Spinal cord (tissue), 10 donors: ENCODE measurements around the gene COL8A1. TPM values are rescaled to one million over a fixed set of nuclear protein-coding genes. Genes with fewer than 3 reads are reported as not detected.

Source experiments
- DNase-seq, 6 donors: peaks; one replicate each; pipeline versions ENCODE4 v3.0.0 to v3.0.0-alpha.2; 2013 to 2015; ENCODE audit warnings: low spot score in 6 of 6, low read depth in 4 of 6
- H3K27ac ChIP-seq: one replicate; pipeline ENCODE4 v1.5.1; 2013; ENCODE audit warnings: low read depth, low read length, control low read depth
- H3K27me3 ChIP-seq: one replicate; pipeline ENCODE4 v1.6.1; 2013; ENCODE audit warnings: low read length; ENCODE audit not compliant: control insufficient read depth, insufficient read depth
- H3K36me3 ChIP-seq: one replicate; pipeline ENCODE4 v1.6.1; 2013; ENCODE audit warnings: low read length; ENCODE audit not compliant: control insufficient read depth, insufficient read depth
- H3K4me1 ChIP-seq: one replicate; pipeline ENCODE4 v1.6.1; 2013; ENCODE audit warnings: low read length; ENCODE audit not compliant: control insufficient read depth, insufficient read depth
- H3K4me3 ChIP-seq: one replicate; pipeline ENCODE4 v1.5.1; 2013; ENCODE audit warnings: low read depth, low read length, control low read depth
- H3K9me3 ChIP-seq: one replicate; pipeline ENCODE4 v1.6.1; 2013; ENCODE audit warnings: low read length; ENCODE audit not compliant: control insufficient read depth, insufficient read depth
- WGBS: methylation state at CpG from one replicate; pipeline ENCODE4 v1.1.5; 2013; ENCODE audit warnings: missing lambda C conversion rate; ENCODE audit not compliant: insufficient coverage; 5-methylcytosine and 5-hydroxymethylcytosine counted together
- polyA plus RNA-seq, 2 donors: library from polyadenylated mRNA; unstranded; fragments of 120-200 nt; gene quantifications; one replicate each; pipeline ENCODE4 v1.2.1, GENCODE V29; 2013; ENCODE audit not compliant: insufficient read length in 2 of 2
- total RNA-seq, 2 donors: library from RNA; depleted of rRNA in 1 of 2; stranded (reverse); fragments of 120-200 nt in 1 of 2; fragments of >200 nt in 1 of 2; gene quantifications; one replicate each; pipeline versions ENCODE4 v1.2.3 to v1.2.4, GENCODE V29; 2013 to 2014
- donor health status: healthy.

The COL8A1 gene
- total and polyA plus RNA-seq, 4 donors: 3.4 to 200 (median 110) TPM

DNA sequence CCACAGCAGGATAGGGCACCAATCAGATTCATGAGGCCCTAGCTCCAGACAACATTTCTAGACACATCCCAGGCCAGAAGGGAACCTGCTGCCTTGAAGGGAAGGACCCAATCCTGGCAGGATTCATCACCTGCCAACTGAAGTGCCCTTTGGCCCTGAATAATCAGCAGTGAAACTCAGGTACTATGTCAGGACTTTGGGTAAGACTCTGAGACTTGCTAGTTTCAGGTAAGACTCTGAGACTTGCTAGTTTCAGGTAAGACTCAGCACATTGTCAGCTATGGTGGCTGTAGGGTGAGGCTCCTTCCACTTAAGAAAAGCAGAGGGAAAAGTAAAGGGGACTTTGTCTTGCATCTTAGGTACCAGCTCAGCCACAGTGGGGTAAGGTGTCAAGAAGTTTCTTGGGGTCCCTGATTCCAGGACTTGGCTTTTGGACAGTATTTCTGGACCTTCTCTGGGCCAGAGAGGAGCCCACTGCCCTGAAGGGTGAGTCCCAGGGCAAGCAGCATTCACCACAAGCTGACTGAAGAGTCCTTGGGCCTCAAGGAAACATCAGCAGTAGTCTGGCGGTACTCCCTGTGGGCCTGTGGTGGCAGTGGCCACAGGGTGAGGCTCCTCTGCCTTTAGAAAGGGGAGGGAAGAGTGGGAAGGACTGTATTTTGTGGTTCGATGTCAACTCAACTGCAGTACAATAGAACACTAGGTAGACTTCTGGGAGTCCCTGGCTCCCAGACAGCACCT lies 13.7 kb upstream of the COL8A1 start:
- no peaks in the 10 kb centered on the region for H3K27me3 ChIP-seq
- 86% methylated on average over 1 of the region's 2 CpGs for WGBS

DNA sequence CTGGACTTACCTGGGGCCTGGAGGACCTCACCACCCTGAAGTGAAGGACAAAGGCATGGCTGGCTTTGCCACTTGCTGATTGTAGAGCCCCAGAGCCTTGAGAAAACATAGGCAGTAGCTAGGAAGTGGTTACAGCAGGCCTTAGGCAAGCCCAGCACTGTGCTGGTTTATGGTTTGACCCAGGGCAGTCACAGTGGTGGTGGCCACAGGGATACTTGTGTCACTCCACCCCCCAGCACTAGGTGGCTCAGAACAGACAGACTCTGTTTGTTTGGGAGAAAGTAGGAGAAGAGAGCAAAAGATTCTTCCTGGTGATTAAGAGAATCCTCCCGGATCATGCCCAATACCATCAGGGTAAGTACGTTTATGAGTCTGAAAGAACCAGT lies 13.2 kb upstream of the COL8A1 start:
- Histone ChIP-seq H3K27me3 (no peaks in the 10 kb centered on the region), H3K4me3 (no peak overlapping the region), H3K4me1 (no peaks in the 10 kb centered on the region), H3K27ac (no peak overlapping the region), H3K36me3 (no peaks in the 10 kb centered on the region), H3K9me3 (no peaks in the 10 kb centered on the region)
- 88% methylated on average over 2 of the region's 2 CpGs for WGBS
- DNase-seq: no peak

More for the DNA sequence above, 13.7 kb upstream of the COL8A1 start:
- H3K27ac ChIP-seq: no peak overlapping the region
- DNase-seq: no peak
- H3K4me1 ChIP-seq: no peaks in the 10 kb centered on the region
- no peak overlapping the region for H3K4me3 ChIP-seq
- no peaks in the 10 kb centered on the region for H3K36me3 ChIP-seq
- no peaks in the 10 kb centered on the region for H3K9me3 ChIP-seq

DNA sequence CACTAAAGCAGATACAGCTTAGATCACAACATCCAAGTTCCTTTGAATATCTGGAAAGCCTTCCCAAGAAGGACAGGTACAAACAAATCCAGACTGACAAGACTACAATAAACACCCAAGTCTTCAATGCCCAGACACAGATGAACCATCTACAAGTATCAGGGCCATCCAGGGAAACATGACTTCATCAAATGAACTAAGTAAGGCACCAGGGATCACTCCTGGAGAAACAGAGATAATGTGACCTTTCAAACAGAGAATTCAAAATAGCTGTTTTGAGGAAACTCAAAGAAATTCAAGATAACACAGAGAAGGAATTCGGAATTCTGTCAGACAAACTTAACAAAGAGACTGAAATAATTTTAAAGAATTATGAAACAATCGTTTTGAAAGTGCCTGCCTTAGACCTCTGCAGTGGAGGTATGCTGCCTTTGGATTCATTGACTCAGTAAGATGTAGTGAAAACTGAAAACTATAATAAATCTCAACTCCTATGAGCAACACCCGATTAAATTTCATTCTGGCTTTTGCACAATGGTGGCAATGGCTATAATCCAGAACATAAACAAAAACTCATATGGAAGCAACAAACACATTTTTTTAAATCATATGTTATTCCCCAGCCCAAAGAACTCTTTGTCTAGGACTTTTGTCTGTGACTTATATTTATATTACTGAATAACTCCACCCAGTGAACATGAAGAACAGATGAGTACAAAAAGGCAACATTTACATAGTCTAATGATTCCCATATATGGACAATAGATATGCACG lies 12.6 kb upstream of the COL8A1 start:
- H3K4me3 ChIP-seq: no peak overlapping the region
- no CpG with 5 or more reads among the region's 4 CpGs for WGBS
- no peak for DNase-seq
- H3K27ac ChIP-seq: no peak overlapping the region
- H3K27me3 ChIP-seq: no peaks in the 10 kb centered on the region
- H3K4me1 ChIP-seq: no peaks in the 10 kb centered on the region
- no peaks in the 10 kb centered on the region for H3K36me3 ChIP-seq
- H3K9me3 ChIP-seq: no peaks in the 10 kb centered on the region

DNA sequence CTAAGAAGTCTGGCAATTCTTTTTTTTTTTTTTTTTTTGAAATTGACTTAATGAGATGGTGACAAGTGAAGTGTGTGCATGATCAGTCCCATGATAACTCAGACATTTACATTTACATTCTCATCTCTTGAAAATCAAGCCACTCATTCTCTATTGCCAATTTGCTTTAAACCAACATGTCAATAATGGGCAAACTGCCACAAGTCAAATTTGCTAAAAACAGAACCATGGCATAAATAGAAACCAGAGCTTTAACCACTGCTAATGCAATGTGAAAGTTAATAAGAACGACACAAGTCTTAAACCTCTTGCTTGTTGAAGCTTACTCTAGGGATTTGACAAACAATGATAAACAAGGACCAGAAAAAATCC lies 12.0 kb upstream of the COL8A1 start:
- Histone ChIP-seq H3K4me1 (no peaks in the 10 kb centered on the region), H3K9me3 (no peaks in the 10 kb centered on the region), H3K4me3 (no peak overlapping the region), H3K27ac (no peak overlapping the region), H3K36me3 (no peaks in the 10 kb centered on the region), H3K27me3 (no peaks in the 10 kb centered on the region)
- no peak for DNase-seq
- WGBS: no CpG with 5 or more reads among the region's 1 CpG

DNA sequence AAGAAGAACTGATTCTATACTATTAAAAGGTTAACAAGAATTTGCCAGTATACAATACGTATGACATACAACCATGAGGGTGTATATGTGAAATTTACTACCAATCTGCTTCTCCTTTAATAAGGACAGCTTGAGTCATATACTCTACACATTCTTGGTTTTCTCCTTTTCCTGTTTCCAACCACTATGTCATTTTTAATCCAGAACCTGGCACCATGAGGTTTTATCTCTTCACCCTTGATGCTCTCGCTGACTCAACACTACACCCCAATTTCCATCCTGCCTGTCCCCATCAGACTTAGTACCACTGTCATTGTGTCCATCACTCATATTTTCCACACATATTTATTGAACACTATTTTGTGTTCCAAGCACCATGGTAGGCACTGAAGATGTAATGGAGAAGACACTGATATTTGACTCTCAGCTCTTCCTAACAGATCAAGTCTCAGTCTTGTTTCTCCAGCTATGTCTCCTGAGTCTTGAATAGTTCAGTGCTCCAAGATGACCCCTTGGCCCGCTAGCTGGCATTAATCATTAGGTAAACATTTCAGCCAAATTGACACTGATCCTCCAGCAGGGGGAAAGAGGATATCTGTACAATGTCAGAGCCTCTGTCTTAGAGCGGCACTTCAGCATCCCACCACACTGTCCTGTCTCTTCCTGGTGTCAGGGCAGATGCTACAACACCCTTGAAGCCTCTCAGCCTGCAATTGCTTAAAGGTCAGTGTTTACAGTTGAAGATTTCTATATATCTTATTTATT lies 11.2 kb upstream of the COL8A1 start:
- Histone ChIP-seq H3K9me3 (no peaks in the 10 kb centered on the region), H3K4me1 (no peaks in the 10 kb centered on the region), H3K27me3 (no peaks in the 10 kb centered on the region), H3K4me3 (no peak overlapping the region), H3K27ac (no peak overlapping the region), H3K36me3 (no peaks in the 10 kb centered on the region)
- WGBS: 100% methylated on average over 1 of the region's 4 CpGs
- no peak for DNase-seq

DNA sequence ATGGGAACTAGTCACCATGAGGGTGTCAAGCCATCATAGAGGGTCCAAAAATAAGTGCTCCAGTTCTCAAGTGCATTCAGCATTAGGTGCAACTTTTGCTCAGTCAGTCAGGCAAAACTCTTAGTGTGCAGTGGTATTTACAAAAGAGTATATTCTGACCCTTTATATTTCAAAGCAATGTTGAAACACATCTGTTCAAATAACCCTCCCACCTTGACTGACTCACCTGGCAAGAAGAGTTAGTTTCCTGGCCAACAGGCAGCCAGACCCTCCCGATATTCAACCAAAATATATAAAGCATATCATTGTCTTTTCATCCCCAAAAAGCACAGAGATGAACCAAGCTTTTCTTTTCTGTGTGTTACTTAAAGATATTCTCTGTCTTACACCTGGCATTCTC lies 7.6 kb upstream of the COL8A1 start:
- no peaks in the 10 kb centered on the region for H3K4me1 ChIP-seq
- peaks cover 12% of the 10 kb centered on the region for H3K27me3 ChIP-seq
- no peaks in the 10 kb centered on the region for H3K36me3 ChIP-seq
- no peaks in the 10 kb centered on the region for H3K9me3 ChIP-seq
- no peak overlapping the region for H3K27ac ChIP-seq
- DNase-seq: no peak
- 100% methylated on average over 1 of the region's 1 CpG for WGBS
- no peak overlapping the region for H3K4me3 ChIP-seq

DNA sequence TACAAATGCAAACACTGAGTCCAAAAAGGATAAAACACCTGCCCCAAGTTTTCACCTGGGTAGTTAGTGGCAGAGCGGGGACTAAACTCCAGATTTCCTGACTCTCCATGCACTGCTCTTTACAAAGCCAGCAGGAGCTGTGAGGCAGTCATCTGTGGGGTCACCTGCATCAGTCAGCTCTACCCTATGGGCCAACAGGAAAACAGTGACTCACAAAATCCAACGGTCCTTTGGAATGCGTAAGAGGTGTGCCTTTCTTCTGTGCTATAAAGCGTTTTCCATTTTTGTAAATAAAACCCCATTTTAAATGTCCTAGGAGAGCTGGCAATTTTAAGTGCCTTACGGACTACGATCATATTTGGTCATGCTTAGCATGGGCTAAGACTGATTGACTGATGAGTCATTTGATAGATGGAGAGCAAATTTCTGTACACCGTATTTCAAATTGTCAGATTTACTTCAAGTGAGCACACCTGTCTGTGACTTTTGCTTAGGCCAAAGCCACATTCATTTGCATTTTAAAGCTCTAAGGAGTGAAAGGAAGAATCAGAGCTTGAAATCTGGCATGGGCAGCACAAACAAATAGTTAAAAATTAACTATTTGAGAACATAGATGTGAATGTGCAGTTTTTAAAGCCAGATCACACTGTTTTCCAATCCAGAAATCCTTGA lies 4.4 kb upstream of the COL8A1 start:
- H3K36me3 ChIP-seq: no peaks in the 10 kb centered on the region
- 63% methylated on average over 3 of the region's 7 CpGs for WGBS

DNA sequence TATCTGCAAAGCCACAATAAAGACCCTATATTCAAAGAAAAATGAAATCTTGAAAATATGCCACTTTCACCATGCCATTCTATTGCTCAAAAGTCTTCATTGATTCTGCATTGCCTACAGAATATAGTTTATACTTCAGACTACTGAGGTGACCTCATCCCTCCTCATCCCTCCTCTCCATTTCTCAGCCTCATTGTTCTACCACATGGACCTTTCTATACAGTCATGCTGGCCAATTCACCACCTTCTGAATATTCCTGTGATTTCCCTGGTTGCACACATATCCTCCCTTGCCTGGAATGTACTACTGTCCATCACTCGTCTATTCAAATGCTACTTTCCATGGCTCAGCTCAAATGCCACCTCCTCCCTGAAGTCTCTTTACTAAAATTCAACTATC lies 3.5 kb upstream of the COL8A1 start:
- no peak overlapping the region for H3K27ac ChIP-seq
- peaks cover 39% of the 10 kb centered on the region for H3K27me3 ChIP-seq
- no peaks in the 10 kb centered on the region for H3K36me3 ChIP-seq
- no peak for DNase-seq
- no peaks in the 10 kb centered on the region for H3K9me3 ChIP-seq
- H3K4me3 ChIP-seq: no peak overlapping the region
- peaks cover 18% of the 10 kb centered on the region for H3K4me1 ChIP-seq
- 88% methylated on average over 1 of the region's 1 CpG for WGBS

More for the DNA sequence above, 4.4 kb upstream of the COL8A1 start:
- Histone ChIP-seq H3K9me3 (no peaks in the 10 kb centered on the region), H3K4me1 (peaks cover 18% of the 10 kb centered on the region), H3K27ac (no peak overlapping the region), H3K4me3 (no peak overlapping the region), H3K27me3 (peaks cover 39% of the 10 kb centered on the region)
- DNase-seq: no peak

DNA sequence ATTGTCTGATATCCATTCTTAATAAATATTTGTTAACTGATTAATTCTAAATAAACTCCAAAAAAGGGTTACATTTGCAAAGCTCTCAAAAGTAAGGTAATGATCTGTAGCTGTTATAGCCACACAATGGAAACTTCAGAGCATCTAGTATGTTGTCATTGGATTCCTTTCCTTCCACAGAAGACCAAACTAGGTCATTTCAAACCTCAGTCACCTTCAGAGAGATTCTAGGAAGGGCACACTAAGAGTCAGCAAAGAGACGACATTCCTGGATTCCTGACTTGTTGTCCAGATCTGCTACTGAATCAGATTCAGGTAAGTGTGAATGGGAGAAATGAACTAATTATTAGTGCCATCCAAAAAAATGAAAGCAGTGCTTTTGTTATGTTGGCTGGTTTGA lies 3.0 kb upstream of the COL8A1 start:
- Histone ChIP-seq H3K9me3 (no peaks in the 10 kb centered on the region), H3K27me3 (peaks cover 39% of the 10 kb centered on the region), H3K4me1 (peaks cover 18% of the 10 kb centered on the region), H3K36me3 (no peaks in the 10 kb centered on the region), H3K4me3 (no peak overlapping the region), H3K27ac (no peak overlapping the region)
- 50% methylated on average over 1 of the region's 1 CpG for WGBS
- DNase-seq: no peak
